Activated T-helper 1 cell treated with anti-CD3 and anti-CD28 coated beads, Interleukin-2, amount 50 U/mL, for 16 hours (primary cell): ENCODE measurements around the gene PYROXD2.
"Not testable (repeated sequence)": the region's sequence is repeated elsewhere in the genome, so short reads cannot be mapped to it uniquely, and the experiment has no call there.

Experiments
- DNase-seq, 2 donors: peaks; one replicate each; pipeline ENCODE4 v3.0.0-alpha.2; 2020; ENCODE audit warnings: low read depth in 1 of 2, low spot score in 1 of 2

PYROXD2 gene

DNA sequence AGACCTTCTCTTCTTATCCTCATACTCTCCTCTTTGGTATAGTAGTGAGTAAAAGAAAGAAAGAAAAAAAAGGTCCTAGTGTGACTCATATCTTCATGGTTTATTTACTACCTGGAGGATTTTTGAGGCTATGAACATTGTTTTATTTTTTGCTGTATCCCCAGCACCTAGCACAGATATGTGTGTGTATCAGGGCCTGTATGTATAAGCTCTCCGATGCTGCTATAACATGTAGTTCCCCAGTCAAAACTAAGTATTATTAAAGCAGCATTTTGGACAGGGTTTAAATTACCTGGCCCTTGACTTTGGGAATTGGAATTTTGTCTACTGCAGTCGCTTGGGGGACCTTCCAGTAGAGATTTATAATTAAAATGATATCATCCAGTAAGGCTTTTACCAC is 46.3 kb downstream of the PYROXD2 start:
- no peak for DNase-seq

DNA sequence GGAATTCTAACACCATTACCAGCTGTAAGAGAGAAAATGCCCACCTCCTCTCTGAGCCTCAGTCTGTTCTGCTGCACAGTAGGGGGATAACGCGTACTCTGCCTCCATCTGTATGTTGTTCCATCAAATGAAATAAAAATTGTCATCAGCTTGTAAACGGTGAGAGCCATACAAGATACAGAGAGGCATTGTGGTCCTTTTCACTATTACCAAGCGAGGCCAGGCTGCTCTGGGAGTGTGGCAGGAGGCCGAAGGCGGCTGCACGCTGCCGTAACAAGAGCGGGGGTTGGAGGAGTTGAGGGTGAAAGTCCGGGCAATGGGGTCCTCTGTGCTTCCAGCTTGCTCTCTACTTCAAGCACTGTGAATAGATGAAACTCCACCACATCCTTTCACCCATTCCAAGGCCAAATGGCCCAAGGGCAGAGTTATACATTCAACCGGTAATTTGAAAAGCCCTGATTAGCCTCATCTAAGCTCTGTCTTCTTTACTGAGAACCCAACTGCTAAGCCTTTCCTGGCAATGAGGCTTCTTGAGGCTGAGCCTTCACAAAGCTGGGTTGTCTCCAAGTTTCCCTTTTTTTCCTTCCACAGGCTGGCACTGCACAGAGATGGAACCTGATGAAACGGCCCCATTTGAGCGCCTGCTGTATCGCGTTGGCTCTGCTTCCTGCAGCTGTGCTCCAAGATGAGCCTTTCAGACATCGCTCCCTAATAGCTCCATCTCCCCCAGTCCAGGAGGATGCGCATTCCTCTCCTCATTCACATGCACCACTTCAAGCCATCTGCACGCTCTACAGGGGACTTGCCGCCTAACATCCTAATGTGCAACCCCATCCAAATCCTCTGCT is 47.2 kb downstream of the PYROXD2 start:
- no peak for DNase-seq

DNA sequence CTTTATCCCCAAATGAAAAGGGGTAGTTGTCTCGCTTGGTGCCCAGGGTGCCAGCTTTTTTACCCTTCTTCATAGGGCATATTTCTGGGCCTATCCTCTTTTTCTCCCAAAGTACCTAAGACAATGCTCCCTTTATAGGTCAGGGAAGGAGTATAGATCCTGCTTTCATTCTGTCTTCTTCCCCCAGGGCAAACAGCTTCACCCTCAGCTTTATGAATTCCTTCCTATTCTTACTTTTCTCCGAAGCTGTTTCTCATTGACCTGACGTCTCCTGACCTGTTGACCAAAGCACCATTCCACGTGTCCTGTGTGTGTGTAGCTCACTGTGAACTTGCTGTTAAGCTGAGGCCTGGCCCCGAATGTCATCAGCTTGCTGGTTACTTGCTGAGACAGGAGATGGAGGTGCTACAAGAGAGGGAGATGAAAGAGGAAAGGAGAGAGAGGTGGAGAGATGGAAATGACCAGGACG is 48.9 kb downstream of the PYROXD2 start:
- DNase-seq, result no peak

DNA sequence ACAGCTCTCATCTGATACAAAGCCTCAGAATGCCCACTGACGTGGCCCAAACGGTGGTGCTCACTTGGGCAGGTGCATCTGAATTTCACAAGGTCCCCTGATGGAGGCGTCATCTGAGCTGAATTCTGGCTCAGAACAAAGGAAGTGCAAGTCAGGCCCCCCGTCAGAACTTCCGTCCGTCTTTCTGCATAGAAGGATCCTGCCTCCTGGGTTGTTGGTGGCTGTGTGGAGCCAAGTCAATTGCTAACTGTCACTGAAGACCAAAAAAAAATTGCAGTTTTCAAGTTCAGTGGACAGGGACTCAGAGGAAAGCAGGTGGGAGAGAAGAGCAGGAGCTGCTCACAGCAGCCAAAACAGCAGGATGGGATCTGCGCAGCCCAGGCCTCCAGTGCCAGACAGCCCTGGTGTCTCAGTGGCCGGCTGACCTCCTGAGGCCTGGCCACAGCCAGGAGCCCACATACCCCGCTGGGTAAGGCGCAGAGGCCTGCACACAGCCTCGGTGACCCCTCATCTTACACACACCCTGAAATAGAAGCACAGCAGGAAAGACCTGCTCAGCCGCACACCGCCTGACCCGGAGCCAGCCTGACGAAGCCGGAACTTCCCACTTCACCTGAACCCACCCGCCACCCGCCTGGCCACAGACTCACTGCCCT is 49.4 kb downstream of the PYROXD2 start:
- no peak for DNase-seq

DNA sequence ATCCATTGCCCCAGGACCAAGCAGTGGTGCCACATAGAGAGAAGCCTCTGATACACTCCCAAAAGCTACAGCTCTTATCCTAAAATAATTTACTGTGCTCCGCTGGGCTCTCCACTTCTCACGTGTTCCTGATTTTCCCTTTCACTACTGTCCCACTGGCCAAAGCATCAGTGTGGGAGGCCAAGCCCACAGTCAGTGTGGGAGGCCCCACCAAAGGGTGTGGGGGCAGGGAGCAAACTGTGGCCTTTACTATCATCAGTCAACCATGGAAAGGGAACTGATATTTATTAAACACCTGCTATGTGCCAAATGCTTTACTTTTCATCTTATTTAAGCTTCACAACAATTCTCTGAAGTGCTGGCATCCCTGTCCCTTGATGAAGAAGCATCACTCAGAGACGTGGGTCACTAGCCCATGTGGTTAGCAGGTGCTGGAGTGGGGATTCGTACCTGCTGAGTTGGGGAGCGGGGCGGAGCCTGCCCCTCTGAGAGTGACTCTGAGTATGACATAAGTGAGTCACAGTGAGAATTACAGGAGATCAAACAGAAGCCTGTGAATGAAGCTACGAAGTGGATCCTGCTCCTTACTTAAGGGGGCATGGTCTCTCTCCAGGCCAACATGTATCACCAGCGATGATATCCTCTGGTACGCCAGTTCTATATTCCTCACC is 50.4 kb downstream of the PYROXD2 start:
- no peak for DNase-seq

DNA sequence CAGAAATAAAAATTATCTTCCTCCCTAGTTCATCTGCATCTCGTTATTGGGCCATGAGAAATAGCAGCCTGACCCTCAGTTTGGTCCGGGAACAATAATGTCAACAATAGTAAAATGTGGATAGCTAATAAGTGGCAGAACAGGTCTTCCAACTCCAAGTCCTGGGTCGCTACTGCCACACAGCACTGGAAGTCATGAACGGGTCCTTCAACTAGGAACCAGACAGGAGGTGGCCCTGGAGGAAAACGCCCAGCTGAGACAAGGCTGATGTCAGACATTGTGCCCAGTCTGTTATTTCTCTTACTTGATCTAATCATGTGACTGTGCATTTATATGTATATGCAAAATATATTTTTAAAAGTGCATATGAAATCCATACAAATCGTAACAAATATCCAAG is 51.8 kb downstream of the PYROXD2 start:
- DNase-seq, result no peak

DNA sequence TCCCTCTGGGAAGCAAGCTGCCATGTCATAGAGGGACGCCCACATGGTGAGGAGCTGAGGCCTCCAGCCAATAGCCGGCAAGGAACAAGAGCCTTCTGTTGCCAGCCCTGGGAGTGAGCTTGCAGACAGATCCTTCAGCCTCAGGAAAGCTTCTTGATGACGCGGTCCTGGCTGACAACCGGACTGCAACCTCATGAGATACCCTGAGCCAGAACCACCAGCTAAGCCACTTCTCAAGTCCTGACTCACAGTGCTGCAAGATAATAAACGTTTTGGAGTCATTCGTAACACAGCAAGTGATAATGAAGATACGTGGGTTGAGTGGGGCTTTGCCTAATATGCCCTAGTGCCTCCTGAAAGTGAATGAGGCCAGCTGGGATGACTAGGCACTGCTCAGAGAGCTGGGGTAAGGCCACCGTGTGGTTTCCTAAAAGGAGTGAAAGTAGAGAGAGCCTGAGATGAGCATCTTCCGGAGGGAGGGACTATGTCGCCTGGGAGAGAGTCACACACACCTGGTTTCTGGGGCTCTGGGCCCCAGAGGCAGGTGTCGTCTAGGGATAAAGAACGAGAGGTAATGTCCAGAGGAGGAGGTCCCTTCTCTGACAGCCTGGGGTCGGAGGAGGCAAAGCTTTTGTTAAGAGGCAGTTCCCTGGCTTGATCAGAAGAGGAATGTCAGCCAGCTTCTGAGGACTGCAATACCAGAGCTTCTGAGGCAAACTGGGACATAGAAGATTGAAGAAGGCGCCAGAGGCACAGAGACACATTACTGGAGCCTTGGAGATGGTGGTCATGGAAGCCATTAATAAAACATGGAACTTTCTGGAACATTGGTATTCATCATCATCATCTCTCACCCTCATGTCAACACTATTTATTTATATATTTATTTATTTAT is 53.6 kb downstream of the PYROXD2 start:
- no peak for DNase-seq

DNA sequence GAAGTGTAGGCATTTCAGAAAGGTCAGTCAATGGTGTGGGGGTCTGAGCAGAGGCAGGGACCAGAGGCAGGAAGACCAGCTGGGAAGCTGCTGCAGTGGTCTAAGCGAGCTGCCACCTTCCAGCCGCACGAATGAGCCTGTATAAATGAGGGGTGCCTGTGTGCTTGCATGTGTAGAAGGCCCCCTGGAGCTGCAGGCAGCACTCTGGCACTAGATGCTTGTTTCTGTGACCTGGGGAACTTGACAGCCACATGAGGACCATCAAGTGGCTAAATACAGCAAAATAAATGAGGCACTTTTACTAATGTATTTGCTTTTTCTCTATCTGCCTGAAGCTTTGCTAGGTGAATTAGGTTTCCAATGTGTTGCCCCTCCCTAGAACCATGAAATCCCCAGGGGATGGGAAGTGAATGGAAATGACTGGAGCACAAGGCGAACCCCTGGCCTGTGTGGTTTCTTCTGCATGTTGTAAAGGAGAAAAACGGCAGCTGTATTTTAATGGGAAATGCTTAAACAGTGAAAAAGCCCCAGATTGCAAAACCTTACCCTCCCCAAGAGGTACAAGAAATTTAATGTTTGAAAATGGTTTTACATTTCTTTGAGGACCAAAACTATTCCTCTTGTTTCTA is 57.7 kb downstream of the PYROXD2 start:
- DNase-seq, result no peak

DNA sequence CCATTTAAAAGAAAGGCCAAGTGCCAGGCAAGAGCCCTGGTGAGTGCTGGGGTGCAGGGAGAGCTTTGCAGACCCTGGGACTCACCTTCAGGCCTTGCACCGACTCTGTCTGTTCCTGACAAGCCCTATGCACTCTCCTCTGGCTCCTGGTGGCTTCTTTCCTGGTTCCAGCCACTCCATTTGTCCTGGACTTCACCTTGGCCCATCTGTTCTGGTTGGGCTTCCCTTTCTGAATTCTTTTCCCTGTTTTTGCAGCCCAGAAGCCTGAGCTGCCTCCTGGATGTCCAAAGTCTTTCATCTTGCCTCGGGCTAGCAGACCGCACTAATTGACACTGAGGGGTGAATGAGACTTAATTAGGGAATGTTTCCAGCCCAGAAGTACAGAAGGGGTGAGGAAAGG is 60.5 kb downstream of the PYROXD2 start:
- DNase-seq, result no peak

DNA sequence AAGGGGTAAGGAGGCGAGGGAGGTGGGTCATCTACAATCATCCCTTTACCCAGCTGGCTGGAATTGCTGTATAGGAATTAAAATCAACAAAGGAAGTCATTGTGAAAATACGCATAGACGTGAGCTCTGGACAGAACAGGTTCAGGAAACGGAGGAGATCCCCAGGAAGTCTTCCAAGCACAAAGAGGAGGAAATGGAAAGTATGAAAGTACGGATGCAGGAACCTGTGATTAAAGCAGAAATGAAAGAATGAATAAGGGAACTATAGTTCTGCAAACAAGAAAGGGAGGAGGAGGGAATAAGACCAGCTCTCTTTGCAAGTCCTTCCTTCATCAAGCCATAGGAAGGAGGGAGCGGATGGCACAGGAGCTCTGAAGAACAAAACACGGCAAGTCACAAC is 61.8 kb downstream of the PYROXD2 start:
- no peak for DNase-seq

DNA sequence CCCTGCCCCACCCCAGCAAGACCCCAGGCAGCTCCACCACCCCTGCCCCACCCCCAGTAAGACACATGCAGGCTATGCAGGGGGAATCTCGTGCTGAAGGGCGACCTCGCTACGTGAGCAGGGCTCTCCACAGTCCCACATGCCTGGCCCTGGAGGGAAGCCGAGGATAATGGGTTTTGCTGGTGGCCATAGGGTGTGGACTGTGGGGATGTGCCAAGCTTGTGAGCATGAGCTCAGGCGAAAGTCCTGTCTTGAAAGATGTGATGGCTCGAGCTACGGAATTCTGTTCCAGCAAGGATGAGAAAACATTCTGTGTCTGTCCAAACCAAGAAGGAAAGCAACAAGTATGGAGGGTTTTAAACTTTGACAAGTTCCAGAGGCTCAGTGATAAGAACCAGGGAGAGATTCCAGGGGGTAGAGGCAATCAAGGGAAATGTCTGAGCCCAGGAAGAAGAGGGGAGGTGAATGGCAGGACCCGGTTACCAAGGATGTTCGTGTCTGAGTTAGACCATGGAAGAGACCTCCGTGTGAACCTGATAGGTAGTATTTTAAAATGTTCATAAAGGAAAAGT is 63.1 kb downstream of the PYROXD2 start:
- DNase-seq, result no peak

DNA sequence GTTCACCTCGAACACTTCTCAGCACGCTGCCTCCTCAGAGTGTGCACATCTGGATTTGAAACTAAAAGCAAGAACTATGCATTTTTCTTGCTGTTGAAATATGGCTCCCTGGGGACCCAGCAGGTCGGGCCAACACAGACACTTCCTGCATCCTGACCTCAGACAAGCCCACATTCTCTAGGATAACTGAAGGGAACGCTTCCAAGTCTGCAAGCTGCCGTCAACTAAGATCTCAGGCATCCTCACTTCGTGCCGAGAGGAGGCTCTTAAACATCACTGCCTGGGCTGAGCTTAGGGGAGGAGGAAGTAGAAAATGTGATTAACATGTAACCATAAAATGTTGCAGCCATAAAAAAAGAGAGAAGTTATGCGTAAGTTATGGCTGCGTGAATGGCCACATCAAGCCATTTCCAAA is 65.5 kb downstream of the PYROXD2 start:
- DNase-seq, result no peak

DNA sequence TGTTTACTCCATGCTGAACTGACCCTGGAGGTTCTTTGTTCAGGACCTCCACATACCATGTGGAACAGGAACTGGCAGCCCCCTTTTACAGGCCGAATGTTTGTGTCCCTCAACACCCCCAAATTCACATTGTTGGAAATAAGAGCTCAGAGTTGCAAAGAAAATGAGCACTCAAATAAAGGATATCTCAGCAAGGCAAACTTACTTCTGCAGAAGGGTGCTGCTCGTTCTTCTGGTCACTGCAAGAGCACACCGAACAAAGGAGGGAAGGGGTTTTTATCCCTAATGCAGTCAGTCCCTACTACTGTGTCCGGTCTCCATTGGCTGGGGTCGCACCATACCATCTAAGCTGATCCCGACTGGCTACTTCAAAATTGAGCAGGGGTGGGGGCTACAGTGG is 68.1 kb downstream of the PYROXD2 start:
- no peak for DNase-seq

DNA sequence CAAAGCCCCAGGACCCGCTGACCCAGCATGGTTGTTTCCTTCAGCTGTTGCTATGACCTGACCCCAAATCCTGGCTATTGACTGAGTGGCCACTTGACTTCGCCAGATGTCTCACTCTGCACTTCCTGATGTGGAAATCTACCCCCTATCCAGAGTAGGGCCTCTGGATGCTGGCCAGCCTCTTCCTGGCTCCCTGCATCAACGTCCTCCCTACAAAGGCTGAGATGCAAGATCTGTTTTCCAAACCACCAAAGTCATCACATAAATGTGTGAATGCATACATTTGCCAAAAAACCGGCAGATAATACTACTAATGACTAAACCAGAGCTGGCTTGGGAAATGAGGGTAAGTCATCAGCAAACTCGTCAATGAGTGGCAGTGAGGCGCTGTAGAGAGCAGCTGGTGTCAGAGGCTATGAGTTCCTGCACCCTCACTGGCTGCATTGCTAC is 70.4 kb downstream of the PYROXD2 start:
- DNase-seq, result no peak

DNA sequence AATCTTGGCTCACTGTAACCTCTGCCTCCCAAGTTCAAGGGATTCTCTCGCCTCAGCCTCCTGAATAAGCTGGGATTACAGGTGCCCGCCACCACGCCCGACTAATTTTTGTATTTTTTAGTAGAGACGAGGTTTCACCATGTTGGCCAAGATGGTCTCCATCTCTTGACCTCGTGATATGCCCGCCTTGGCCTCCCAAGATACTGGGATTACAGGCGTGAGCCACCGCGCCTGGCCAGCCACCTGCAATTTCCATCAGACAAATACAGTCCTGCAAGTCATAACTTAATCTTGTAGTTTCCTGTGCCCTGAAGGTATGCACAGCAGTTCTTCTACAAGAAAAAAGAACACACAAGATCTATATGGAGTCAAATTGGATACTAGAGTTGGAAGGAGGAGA is 73.3 kb downstream of the PYROXD2 start:
- DNase-seq, result not testable (repeated sequence)

DNA sequence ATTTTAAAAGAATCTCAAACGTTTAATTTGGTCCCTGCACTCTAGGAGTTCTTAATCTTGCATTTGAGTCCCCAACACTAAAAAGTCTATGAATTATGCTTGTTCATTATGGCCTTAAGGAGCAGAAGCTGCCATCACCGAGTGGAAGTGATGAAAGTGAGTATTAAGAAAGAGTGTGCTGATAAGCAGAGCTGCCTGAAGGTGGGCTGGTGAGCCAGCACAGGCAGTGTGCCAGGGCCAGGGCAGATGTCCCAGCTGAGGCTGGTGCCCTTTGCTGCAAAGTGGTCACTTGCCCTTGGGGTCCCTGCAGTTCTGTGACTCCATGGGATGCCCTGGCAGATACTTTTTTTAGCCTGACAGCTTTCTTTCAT is 74.1 kb downstream of the PYROXD2 start:
- DNase-seq, result no peak

DNA sequence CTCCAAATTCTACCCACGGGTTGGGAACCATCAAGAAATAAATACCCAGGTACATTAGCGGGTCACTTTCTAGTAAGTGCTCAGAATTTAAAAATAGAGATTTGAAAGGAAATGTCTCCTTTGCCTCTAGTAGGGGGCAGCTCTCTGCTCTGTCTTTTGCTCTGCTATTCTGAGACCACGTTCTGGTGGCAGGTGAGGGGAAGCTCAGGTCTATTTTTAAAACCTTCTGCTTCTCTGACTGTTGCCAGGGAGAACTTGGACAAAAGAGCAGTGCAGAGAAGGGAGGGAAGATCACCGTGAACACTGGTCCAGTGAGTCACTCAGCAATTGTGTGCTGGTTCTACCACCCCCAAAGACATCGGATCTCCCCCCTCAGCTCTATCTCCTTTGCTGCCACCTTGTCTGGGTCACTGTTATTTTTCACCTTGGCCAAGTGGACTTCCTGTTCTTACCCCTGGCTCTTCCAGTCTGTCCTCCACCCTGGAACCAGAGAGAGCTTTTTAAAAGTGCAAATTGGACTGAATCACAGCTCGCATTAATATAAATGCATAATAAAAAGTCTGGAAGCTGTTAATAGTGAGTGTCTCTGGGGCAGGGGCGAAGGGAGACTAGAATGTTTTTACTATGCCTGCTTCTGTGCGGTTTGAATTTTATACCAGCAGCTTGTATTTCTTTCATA is 74.6 kb downstream of the PYROXD2 start:
- no peak for DNase-seq

DNA sequence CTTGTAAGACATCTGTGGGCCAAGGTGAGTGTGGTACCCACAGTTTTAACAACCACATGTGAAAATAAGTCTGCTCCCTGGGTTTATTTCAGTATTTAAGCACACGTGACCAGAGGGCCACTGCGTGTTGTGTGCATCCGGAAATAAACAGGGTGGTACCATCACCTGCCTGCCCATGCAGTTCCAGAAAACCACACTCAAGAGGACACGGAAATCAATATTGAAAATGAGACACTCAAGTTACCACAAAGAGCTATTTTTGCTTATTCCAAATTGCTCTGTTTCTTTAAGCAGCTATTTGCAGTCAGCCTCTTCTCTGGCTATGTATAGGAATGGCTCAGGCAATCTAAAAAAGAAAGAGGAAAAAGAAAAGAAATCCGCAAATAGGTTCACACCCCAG is 75.2 kb downstream of the PYROXD2 start:
- DNase-seq, result no peak

DNA sequence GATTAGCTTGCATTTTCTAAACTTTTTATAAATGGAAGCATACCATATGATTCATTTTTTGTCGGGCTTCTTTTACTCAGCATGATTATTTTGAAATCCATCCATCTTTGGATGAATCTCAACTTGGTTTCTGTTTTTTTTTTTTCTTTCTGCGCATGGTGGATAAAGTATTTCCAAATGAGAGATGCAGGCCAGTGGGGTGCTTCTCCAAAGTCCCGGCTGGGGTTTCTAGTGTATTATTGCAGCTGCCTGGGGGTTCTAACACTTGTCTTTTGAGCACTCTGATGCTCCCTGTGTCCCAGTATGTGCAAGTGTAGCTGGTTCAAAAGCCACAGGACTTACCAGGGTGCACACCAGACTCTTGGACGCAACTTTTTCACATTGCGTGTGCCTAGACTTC is 76.1 kb downstream of the PYROXD2 start:
- DNase-seq, result no peak

DNA sequence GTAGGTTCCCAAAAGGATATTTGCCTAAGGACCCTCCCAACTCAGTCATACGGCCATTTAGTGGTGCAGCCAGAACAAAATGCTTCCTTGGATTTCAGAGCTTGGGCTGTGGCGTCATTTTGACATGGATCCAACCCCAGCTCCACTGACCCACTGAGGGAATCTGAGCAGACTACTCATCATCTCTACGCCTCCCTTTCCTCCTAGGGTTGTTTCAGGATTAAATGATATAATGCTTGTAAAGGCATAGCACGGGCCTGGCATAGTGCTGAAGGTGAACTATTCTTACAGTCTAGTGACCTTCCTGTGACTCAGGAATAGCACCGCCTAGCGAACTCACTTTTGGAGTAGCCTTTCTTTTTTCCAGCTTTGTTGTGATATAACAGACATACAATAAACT is 76.7 kb downstream of the PYROXD2 start:
- no peak for DNase-seq
